Activated naive CD8-positive, alpha-beta T cell treated with anti-CD3 and anti-CD28 coated beads, Interleukin-2, amount 50 U/mL, for 16 hours (primary cell): Measurements from ENCODE around the gene CCNL1.

Experiments used
- DNase-seq: peaks from one replicate; pipeline ENCODE4 v3.0.0-alpha.2; 2020; ENCODE audit warnings: low read depth, low spot score

CCNL1 gene

DNA sequence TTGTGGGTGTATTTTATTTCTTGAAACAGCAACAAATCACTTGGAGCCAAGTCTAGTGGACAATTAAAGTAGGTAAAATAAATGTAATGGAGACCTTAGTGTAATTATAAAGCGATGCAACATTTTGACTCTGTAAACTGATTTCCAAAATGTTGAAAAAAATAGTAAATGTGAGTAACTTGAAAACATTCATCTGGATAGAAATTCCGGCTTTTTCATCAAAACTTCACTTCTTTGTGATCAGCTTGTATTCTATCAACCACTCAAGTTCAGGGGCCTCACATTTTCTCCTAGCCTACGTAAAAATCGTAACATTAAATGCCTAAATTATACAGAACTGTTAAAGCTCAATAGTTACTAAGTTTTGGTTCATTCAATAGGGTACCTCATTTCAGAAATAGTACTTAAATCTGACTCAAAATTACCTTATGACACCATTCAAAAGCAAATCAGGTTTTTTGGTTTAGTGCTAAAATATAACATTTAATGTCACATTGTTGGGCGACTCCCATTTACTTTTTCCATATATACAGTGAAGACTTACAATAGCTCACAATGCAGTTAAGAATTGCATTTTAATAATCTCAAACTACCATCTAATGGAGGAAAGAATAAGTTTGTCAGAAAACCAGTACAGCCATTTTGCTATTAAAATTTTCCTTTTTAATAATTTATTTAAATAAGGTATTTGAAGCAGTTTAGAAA is 12.7 kb downstream of the CCNL1 start:
- no peak for DNase-seq

DNA sequence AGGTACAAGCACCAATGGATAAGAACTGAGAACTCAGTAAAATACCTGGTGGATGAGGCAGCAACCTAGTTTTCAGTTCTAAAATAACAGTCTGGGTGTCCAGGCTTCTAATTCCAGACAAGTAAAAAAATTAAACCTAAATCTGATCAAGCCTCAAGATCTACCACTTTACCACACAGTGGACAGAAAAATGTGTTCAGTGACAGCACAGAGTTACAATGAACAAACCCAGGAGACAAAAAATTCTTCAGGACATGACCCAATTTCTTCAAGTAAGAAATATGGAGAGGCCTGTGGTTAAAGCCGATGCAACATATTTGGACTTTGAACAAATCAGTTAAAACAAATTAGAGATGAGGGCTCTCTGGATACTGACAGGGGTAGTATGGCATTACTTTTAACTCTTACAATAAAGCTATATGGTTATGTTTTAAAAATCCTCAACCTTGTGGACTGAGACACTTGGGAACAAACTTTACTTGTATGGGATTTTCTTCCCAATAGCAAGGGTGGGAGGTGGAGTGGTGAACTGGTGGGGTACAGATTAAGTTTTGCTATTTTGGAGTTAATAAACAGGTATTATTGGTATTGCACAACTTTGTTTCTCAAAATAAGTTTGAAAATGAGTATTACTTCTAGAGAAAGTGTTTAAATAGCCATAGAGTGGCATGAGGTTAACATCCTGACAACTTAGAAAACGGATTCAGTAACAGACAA is 14.2 kb downstream of the CCNL1 start:
- DNase-seq = no peak

DNA sequence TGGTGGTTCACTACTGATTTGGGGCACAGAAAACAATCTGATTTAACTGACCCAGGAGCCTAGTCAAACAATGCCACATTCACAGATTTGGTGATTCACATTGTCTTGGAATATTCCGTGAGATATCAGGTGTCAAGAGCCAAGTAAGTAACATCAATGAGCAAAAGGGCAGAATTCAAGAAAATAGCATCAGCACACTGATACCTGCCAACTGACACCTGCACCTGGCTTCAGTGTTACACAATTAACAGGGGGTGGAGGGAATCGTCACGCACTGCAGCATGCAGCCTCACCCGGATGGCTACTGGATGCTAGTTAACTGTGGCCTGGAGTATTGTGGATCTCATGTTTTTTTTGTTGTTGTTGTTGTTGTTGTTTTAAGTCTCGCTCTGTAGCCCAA is 17.6 kb downstream of the CCNL1 start:
- no peak for DNase-seq

- DNase-seq = no peak
These were observed 19.9 kb downstream of the CCNL1 start for GRCh38 chr3:157139938-157140534.

DNA sequence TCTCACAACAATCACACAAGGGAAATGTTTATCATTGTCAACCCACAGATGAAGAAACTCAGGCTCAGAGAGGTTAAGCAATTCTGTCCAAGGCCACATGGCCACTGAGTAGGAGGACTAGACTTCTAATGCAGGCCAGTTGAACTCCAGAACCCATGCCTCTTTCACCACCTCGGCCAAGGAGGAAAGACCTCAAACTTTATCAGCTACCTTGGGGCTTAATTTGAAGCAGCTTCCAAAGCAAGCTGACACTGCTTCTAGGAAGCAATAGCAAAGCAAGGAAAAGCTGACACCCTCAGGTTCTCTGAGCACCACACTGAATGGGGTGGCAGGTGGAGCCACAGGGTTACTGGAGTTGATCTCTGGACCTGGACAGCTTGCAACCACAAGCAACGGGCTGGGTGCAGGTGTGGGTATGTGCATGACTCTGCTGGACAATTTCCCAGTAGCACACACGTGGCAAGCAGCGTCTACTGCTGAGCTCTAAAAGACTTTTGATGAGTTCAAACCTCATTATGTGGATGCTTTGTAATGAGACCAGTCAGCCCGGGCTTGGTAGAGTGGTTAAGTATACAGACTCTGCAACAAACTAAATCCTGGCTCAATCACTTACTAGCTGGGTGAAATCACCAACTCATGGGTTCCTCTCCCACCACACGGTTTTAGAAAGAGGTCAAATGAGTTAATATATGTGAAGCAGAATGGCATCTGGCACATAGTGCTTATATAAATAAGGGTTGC is 23.1 kb downstream of the CCNL1 start:
- no peak for DNase-seq

DNA sequence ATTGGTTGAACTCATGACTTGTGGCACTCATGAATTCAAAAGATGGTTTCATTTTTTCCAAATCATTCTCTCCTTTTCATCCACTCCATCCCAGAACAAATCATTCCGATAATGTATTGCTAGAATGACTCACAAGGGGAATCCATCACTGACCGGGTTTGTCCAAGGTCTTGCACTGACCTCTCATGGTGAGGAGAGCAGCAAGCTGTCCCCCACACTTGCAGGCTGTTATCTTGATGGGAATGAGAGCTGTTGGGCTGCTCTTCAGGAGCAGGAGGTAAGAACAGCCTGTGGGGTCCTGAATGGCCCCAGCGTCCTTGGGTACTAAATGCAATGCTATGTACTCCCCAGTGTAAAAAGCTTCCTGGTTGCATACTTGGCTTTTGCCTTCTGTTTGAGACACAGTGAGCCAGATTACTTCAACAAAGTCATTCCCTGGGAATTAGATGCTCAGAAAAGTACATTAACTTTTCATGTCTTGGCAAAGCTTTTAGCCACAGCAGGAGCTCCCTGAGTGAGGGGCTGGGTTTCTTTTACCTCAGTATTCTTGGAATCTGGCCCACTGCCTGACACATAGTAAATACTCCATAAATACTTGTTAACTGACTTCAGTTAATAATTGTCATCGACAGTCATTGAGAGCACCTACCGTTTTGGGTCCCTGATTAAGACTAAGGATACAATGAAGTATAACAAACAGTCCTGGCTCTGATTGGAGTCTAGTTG is 24.1 kb downstream of the CCNL1 start:
- DNase-seq = no peak

- DNase-seq = no peak
These were observed 25.2 kb downstream of the CCNL1 start for GRCh38 chr3:157134620-157135191.

GRCh38 chr3:157133434-157134320 is 26.3 kb downstream of the CCNL1 start:
- DNase-seq = no peak

DNA sequence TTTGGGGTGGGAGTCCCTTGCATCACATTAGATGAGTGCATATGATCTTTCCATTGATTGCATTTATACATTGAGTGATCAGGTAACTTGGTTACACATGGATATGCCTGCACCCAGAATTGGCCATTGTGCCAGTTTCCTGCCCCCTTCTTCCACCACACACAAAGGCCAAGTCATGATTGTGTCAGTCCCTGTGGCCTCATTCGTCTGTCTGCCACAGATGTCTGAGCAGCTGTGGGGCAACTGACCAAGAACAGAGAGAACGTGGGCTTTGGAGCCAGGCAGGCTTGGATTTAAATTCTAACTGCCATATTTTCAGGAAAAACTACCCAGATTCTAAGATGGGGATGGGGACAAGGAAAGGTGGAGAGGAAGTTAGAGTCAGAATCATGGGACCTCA is 27.0 kb downstream of the CCNL1 start:
- DNase-seq = no peak

DNA sequence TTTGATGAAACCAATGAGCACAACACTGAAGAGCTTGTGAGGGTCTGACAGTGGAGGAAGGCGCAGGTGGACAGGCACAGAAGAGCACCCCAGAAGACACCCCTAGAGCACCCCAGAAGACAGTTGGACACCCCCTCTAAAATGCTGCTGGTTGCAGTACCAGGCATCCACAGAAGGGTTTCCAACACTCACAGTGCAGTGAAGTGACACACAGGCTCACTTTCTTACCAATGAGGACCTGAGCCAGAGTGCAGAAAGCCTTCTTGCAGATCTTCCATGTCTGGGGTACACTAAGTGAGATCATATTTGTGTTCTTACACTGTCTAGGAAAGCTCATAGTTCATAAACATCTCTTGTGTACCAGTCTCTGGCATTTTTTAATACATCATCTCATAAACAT is 27.6 kb downstream of the CCNL1 start:
- no peak for DNase-seq

- no peak for DNase-seq
These were observed 28.1 kb downstream of the CCNL1 start for GRCh38 chr3:157131861-157132260.

- peak; percentile 40 for DNase-seq
These were observed 29.3 kb downstream of the CCNL1 start for GRCh38 chr3:157130467-157131251.

DNA sequence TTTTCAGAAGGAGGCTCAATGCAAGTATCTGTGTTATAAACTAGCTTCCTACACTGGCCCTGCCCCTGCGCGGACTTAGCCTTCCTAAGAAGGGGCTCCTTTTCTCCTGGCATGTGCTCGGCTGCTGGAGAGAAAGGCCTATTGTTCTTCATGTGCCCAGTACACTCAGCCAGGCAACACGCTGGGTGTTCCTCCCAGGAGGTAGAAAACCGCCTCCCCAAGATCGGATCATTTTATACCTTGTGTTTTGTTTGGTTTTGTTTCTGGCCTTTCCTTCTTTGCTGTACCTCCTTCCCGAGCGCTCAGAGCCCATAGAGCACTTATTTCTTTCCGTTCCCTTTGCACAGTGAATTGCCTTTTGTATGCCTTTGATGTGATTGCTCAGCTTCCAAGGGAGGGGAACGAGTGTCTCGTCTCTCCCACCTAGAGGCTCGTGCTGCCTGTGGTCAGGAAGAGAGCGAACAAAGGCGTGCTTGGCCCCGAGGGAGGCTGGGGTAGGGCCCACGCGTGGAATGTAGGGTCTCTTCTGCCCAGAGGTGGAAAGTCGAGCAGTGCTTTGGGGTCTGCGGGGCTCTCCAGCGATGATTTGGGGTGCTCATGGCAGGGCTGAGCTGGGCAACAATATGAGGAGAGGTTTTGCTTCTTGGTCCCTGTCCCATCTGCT is 30.0 kb downstream of the CCNL1 start:
- no peak for DNase-seq

GRCh38 chr3:157128771-157129681 is 30.9 kb downstream of the CCNL1 start:
- no peak for DNase-seq

- DNase-seq = peak; percentile 37
These were observed 31.8 kb downstream of the CCNL1 start for GRCh38 chr3:157127831-157128767.

DNA sequence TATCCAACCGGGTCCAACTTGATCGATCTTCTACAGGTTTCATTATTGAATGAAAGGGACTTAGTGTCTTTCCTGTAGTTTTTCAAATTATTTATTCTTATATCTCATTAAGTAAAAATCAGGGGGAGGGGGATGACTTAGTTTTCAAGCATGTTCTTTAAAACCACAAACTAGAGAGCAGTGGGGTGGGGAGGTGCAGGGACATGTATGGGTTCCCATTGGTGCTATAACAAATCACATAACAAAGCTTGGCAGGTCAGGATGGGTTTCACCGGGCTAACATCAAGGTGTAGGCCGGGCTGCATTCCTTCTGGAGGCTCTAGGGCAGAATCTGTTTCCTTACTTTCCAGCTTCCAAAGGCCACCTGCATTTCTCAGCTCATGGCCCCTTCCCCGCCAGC is 32.7 kb downstream of the CCNL1 start:
- no peak for DNase-seq

DNA sequence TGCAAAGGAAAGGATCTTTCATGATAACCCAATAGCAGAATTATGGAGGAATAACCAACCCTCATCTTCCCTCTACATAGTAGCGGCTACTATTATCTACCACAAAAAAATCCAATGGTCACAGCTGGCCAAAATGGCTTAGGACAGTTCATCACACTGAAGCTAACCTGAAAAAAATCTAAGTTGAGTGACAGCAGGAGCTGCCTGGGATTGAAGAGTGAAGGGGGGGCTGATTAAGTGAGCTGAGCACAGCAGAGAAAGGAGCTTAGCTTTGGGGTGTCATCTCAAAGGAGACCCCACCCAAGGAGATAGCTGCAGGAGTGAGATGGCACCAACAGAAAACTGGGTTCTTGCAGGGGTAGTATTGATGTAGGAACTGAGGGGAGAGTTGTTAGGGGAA is 33.6 kb downstream of the CCNL1 start:
- DNase-seq = no peak
